Right lobe of liver (tissue), 6 donors: ENCODE results near the gene SFI1. TPM values are rescaled to one million over a fixed set of nuclear protein-coding genes. Genes with fewer than 3 reads are reported as not detected.
"Not testable (repeated sequence)": the region's sequence is repeated elsewhere in the genome, so short reads cannot be mapped to it uniquely, and the experiment has no call there.

Experiments
- ATAC-seq, 4 donors: fragments of 200-7000 bp; cut with Tn5 transposase; one replicate each; pipeline ENCODE4 v1.9.1; 2020; ENCODE audit warnings: mild to moderate bottlenecking in 4 of 4, moderate library complexity in 4 of 4
- DNase-seq, 3 donors: peaks; one replicate each; pipeline ENCODE4 v3.0.0-alpha.2; 2020
- H3K27ac ChIP-seq, 3 donors: fragments of 200-600 bp; one replicate each; pipeline ENCODE4 v1.8.0; 2022
- H3K27me3 ChIP-seq, 2 donors: fragments of 200-600 bp; one replicate each; pipeline ENCODE4 v1.8.0; 2022
- H3K36me3 ChIP-seq, 4 donors: fragments of 200-600 bp; sonication (generic) in 1 of 4; one replicate each; pipeline versions ENCODE4 v1.5.1 to v1.8.0; 2017 to 2022; ENCODE audit warnings: control low read depth in 1 of 4
- H3K4me1 ChIP-seq, 4 donors: fragments of 200-600 bp; sonication (generic) in 1 of 4; one replicate each; pipeline versions ENCODE4 v1.5.1 to v1.8.0; 2017 to 2022; ENCODE audit warnings: control low read depth in 1 of 4
- H3K4me3 ChIP-seq, 3 donors: fragments of 200-600 bp; one replicate each; pipeline ENCODE4 v1.8.0; 2022
- H3K9me3 ChIP-seq, 4 donors: fragments of 200-600 bp; sonication (generic) in 1 of 4; one replicate each; pipeline versions ENCODE4 v1.5.1 to v1.8.0; 2017 to 2022; ENCODE audit warnings: control low read depth in 1 of 4
- POLR2A ChIP-seq: fragments of 450-650 bp; IDR thresholded peaks from one replicate; pipeline ENCODE4 v1.6.1; 2017; ENCODE audit warnings: antibody characterized with exemption, mild to moderate bottlenecking
- WGBS: methylation state at CpG from one replicate; pipeline ENCODE4 v1.1.6; 2018; ENCODE audit warnings: low coverage, low lambda C conversion rate; ENCODE audit not compliant: insufficient coverage; ENCODE audit errors: missing lambda C conversion rate; 5-methylcytosine and 5-hydroxymethylcytosine counted together
- intact Hi-C, 2 donors: fragments of 100-400 bp; cut with DNase I; formaldehyde crosslinking; loops; one replicate each; pipeline versions ENCODE4 v1.11.2 to v1.14.1; 2022
- total RNA-seq, 6 experiments: library from RNA; depleted of rRNA in 2 of 6; stranded (reverse); fragments of >200 nt in 2 of 6; fragmentation: NEBNext Ultra II Directional in 3 of 6; extraction: Animal tissue kit (Norgen Biotek cat#: 25700) in 3 of 6; gene quantifications; one replicate each; pipeline versions ENCODE4 v1.1.0 to v1.2.4, GENCODE V29; 2016 to 2023
- TF ChIP-seq, protein P1 (sequence below), 4 donors: fragments of 200-600 bp in 3 of 4; fragments of 450-650 bp in 1 of 4; IDR thresholded peaks; one replicate each; pipeline versions ENCODE4 v1.5.1 to v1.8.0; 2016 to 2022; ENCODE audit warnings: antibody characterized with exemption in 4 of 4, mild to moderate bottlenecking in 2 of 4
- donor health status: DM: no; HTN: yes; CAD: no.
- donor health status: DM: no; HTN: no; CAD: no.
- donor health status: DM: no; HTN: no; CAD: no.
- donor health status: DM: no; HTN: yes; CAD: no.
- donor health status: DM: no; HTN: yes; CAD: no.

Gene SFI1
- total RNA-seq, 6 experiments from 2014 or later = 7.0 to 14.0 (median 8.7) TPM

DNA sequence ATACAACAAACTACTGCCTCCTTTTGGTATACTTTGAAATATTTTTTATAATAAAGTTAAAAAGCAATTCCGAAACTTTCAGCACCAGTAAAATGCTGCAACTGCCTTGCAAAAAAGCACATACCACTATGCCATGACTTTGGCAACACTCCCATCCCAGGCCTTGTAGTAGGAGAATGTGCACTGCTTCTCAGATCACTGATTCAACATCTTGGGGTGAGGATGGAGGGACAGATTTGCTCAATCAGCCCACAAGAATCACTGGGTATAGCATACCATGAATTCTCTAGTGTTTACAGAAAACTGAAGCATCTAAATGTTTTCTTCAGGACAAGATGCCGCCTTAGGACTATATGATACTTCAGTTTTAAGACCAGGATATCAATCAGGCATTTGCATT is 21.6 kb upstream of the SFI1 start:
- no peak for ATAC-seq
- Histone ChIP-seq H3K27me3 (no peaks in the 10 kb centered on the region), H3K36me3 (peaks cover 0 to 16% (median 3%) of the 10 kb centered on the region in 4 donors), H3K4me3 (no peak overlapping the region), H3K27ac (no peak overlapping the region), H3K9me3 (no peaks in the 10 kb centered on the region), H3K4me1 (no peaks in the 10 kb centered on the region)
- no peak for DNase-seq
- WGBS = 97% methylated on average over 2 of the region's 2 CpGs
- intact Hi-C loops = no loop called here
- TF ChIP-seq, protein P1, sequence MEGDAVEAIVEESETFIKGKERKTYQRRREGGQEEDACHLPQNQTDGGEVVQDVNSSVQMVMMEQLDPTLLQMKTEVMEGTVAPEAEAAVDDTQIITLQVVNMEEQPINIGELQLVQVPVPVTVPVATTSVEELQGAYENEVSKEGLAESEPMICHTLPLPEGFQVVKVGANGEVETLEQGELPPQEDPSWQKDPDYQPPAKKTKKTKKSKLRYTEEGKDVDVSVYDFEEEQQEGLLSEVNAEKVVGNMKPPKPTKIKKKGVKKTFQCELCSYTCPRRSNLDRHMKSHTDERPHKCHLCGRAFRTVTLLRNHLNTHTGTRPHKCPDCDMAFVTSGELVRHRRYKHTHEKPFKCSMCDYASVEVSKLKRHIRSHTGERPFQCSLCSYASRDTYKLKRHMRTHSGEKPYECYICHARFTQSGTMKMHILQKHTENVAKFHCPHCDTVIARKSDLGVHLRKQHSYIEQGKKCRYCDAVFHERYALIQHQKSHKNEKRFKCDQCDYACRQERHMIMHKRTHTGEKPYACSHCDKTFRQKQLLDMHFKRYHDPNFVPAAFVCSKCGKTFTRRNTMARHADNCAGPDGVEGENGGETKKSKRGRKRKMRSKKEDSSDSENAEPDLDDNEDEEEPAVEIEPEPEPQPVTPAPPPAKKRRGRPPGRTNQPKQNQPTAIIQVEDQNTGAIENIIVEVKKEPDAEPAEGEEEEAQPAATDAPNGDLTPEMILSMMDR (IDR thresholded peaks at IDR 0.05) = no peak
- TF ChIP-seq POLR2A = no peak

DNA sequence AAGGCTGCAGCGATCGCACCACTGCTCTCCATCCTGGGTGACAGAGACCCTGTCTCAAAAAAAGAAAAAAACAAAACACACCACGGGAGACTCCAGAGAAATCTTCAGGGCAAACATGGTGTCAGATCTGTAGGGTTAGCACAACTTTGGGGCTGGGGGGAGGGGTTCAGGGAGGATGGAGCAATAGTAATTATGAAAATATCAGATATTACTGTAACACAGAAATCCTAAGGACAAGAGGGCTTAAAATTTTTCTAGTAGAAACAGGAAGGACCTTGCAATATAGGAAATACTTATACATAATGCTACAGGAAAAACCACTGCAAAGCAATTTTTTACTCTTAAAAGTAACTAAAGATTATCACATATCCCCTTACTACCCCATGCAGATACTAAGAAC is 20.5 kb upstream of the SFI1 start:
- TF ChIP-seq POLR2A = no peak
- TF ChIP-seq, protein P1 (IDR thresholded peaks at IDR 0.05) = no peak
- WGBS = 95% methylated on average over 3 of the region's 3 CpGs

DNA sequence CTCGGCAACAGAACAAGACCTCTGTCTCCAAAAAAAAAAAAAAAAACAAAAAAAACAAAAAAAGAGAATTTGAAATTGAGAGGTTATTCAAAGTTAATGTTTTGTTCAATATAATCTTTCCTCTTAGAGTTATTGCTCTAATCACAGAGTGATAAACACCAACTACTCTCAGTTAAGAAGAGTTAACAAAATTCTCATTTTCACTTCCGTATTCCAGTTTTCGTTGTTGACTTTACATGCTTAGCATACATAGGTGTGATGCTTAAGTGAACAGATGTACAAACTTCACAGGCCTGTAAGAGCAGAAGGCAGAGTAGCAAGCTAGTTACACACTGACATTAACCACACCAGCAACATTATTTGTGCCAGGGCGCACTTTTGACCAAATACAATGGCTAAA is 19.0 kb upstream of the SFI1 start:
- no peak for ATAC-seq
- Histone ChIP-seq H3K4me1 (no peaks in the 10 kb centered on the region), H3K27ac (no peak overlapping the region), H3K4me3 (no peak overlapping the region), H3K36me3 (peaks cover 0 to 23% (median 5%) of the 10 kb centered on the region in 4 donors), H3K27me3 (no peaks in the 10 kb centered on the region), H3K9me3 (no peaks in the 10 kb centered on the region)
- no peak for DNase-seq
- intact Hi-C loops = no loop called here
- TF ChIP-seq, protein P1 (IDR thresholded peaks at IDR 0.05) = no peak
- TF ChIP-seq POLR2A = no peak
- 86% methylated on average over 4 of the region's 4 CpGs for WGBS

More for the DNA sequence above, 20.5 kb upstream of the SFI1 start:
- intact Hi-C loops = no loop called here
- Histone ChIP-seq H3K27ac (no peak overlapping the region), H3K4me3 (no peak overlapping the region), H3K4me1 (no peaks in the 10 kb centered on the region), H3K27me3 (no peaks in the 10 kb centered on the region), H3K36me3 (peaks cover 0 to 19% (median 3%) of the 10 kb centered on the region in 4 donors), H3K9me3 (no peaks in the 10 kb centered on the region)
- no peak for DNase-seq
- no peak for ATAC-seq

DNA sequence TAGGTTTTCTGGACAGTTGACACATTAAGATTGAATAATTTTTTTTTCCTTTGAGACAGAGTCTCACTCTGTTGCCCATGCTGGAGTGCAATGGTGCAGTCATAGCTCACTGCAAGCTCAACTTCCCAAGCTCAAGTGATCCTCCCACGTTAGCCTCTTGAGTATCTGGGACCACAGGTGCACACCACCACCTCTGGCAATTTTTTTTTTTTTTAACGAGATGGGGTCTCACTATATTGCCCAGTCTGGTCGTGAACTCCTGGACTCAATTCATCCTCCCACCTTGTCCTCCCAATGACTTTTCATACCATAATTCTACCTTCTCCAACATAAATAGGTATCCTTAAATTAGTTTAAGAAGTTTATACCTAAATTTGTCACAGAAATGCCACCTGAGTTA is 15.2 kb upstream of the SFI1 start:
- DNase-seq (no peak), ATAC-seq (no peak)
- intact Hi-C loops = no loop called here
- H3K4me3 ChIP-seq = no peak overlapping the region
- H3K9me3 ChIP-seq = no peaks in the 10 kb centered on the region
- H3K27ac ChIP-seq = no peak overlapping the region
- H3K36me3 ChIP-seq = peaks cover 0 to 47% (median 6%) of the 10 kb centered on the region in 4 donors
- 95% methylated on average over 2 of the region's 3 CpGs for WGBS
- TF ChIP-seq POLR2A = no peak
- TF ChIP-seq, protein P1 (IDR thresholded peaks at IDR 0.05) = no peak
- no peaks in the 10 kb centered on the region for H3K4me1 ChIP-seq
- no peaks in the 10 kb centered on the region for H3K27me3 ChIP-seq

DNA sequence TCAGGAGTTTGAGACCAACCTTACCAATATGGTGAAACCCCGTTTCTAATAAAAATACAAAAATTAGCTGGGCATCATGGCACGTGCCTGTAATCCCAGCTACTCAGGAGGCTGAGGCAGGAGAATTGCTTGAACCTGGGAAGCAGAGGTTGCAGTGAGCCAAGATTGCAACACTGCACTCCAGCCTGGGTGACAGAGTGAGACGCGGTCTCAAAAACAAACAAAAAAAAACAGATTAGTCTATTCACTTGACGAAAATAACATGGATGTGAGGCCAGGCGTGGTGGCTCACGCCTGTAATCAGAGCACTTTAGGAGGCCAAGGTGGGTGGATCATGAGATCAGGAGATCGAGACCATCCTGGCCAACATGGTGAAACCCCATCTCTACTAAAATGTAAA is 13.9 kb upstream of the SFI1 start:
- H3K27me3 ChIP-seq, DNase-seq, H3K27ac ChIP-seq, H3K4me3 ChIP-seq, H3K4me1 ChIP-seq, intact Hi-C loops, H3K9me3 ChIP-seq: not testable (repeated sequence)
- H3K36me3 ChIP-seq = peaks cover 0 to 57% (median 5%) of the 10 kb centered on the region in 4 donors
- 46% methylated on average over 7 of the region's 8 CpGs for WGBS
- ATAC-seq = peak in 2 of 4 donors; percentile 25 to 54

DNA sequence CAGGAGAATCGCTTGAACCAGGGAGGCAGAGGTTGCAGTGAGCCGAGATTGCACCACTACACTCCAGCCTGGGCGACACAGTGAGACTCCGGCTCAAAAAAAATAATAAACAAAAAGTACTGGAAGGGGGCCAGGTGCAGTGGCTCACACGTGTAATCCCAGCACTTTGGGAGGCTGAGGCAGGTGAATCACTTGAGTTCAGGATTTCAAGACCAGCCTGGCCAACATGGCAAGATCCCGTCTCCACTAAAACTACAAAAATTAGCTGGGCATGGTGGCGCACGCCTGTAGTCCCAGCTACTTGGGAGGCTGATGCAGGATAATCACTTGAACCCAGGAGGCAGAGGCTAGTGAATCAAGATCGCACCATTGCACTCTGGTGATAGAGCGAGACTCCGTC is 10.0 kb upstream of the SFI1 start:
- H3K36me3 ChIP-seq = peaks cover 0 to 39% (median 4%) of the 10 kb centered on the region in 4 donors
- H3K27me3 ChIP-seq, H3K4me3 ChIP-seq, intact Hi-C loops, ATAC-seq, H3K27ac ChIP-seq, H3K9me3 ChIP-seq, DNase-seq: not testable (repeated sequence)
- H3K4me1 ChIP-seq = peaks cover 0 to 14% (median 3%) of the 10 kb centered on the region in 4 donors
- WGBS = 88% methylated on average over 5 of the region's 11 CpGs
